T1000 (cell line): ENCODE data around the gene RALGPS1.
"Not testable (repeated sequence)": the region's sequence is repeated elsewhere in the genome, so short reads cannot be mapped to it uniquely, and the experiment has no call there.

ENCODE experiments used
- DNase-seq: peaks from one replicate; lab custom pipeline; 2025; ENCODE audit warnings: mixed read lengths; lab: John Stamatoyannopoulos, UW

RALGPS1 gene

GRCh38 chr9:127155314-127155960 lies 240.9 kb downstream of the RALGPS1 start:
- no peak for DNase-seq

DNA sequence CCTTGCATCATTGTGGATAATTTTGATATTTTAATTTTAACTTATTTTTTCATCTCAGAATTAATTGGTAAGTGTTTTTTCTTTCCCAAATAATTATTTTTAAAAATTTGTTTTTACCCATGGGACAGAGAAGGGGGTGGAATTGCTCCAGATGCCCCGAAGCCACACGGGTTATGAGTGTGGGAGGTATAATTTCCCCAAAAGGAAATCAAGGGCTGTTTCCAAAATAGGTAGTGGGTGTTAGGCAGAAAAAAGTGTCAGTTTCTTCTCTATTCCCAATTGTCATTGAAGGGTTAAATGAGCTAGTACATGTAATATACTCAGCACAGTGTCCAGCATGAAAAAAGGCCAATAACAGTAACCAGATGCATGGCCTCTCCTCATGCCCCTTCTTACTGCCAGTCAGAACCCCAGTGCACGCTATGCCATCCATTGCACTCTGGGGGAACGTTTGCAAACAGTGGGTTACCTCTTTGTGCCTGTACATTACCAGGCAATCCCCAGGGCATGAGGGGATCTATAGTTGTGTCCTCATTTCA lies 244.3 kb downstream of the RALGPS1 start:
- no peak for DNase-seq

DNA sequence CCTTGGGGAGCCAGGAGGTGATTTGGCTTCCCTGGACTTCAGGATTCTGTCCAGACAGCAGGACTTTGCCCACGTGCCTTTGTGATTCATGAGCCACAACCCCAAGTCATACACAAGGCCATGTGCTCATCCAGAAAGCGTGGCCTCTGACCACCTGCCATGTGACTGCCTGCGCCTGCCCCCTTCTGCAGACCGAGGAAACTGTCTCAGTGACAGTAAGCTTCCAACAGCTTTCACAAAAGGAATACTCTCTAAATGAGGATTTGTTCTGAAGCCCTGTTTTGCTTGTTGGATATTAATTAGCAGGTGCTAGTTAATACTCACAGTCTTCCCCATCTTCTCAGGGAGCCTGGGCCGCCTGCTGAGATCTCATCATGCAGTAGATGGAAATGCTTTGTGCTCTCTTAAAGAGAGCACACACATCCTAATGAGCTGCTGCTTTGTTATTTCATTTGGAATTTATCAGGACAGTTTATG lies 244.8 kb downstream of the RALGPS1 start:
- DNase-seq: no peak

GRCh38 chr9:127159949-127160610 lies 245.5 kb downstream of the RALGPS1 start:
- no peak for DNase-seq

- DNase-seq: no peak
These were observed 246.6 kb downstream of the RALGPS1 start for GRCh38 chr9:127161081-127161624.

- no peak for DNase-seq
These were observed 247.7 kb downstream of the RALGPS1 start for GRCh38 chr9:127162046-127162863.

DNA sequence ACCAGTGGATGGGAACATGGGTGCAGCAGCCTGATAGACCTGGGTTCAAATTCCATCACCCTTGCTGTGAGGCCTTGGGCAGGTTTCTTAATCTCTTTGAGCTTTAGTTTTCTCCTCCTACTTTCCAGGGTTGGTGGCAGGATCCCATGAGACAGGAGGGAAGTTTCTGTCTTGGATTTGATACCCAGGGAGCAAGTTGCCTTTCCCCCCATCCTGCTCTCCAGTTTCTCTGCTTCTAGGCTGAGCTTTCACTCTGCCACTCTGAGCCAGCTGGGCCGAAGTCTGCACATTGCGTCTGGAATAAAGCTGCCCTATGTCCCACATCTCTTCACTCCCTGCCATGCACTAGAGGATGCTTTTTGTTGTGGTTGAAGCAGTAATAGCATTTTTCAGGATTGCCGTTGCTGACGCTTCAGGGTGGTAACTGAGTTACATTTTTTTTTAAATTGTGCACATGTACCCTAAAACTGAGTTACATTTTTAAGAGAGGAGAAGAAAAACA lies 248.3 kb downstream of the RALGPS1 start:
- DNase-seq: no peak

DNA sequence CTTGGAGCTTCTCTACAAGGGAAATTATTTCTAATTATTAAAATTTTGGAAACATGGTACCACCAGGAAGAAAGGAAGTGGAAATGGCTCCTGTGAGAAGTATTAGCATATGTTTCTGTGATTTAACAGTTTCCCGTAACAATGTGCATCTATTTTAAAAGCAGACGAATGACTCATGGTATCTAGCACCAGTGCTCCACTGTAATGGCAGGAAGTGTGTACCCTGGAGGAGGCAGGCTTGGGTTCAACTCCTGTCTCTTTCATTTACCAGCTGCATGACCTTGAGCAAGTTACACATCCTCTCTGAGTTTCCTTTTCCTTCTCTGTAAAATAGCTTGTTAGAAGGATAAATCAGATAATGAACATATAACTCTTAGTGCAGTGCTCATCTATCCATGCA lies 248.8 kb downstream of the RALGPS1 start:
- no peak for DNase-seq

GRCh38 chr9:127165116-127165515 lies 250.5 kb downstream of the RALGPS1 start:
- no peak for DNase-seq

DNA sequence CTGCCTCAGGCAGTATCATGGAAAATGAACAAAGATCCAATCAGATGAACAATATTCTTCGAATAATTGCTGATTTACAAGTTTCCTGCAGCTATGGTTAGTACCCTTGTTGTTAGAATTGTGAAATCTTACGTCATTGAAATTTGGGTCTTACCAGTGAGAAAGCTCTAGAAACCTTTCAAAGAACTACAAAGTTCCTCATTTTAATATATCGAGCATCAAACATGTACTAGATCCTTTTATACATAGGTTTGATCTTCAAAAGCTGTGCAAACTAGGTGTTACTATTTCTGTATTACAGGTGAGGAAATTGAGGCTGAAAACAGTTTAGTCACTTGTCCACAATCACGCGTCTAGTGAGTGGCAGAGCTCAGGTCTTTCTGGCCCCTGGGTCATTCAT lies 251.5 kb downstream of the RALGPS1 start:
- DNase-seq: no peak

DNA sequence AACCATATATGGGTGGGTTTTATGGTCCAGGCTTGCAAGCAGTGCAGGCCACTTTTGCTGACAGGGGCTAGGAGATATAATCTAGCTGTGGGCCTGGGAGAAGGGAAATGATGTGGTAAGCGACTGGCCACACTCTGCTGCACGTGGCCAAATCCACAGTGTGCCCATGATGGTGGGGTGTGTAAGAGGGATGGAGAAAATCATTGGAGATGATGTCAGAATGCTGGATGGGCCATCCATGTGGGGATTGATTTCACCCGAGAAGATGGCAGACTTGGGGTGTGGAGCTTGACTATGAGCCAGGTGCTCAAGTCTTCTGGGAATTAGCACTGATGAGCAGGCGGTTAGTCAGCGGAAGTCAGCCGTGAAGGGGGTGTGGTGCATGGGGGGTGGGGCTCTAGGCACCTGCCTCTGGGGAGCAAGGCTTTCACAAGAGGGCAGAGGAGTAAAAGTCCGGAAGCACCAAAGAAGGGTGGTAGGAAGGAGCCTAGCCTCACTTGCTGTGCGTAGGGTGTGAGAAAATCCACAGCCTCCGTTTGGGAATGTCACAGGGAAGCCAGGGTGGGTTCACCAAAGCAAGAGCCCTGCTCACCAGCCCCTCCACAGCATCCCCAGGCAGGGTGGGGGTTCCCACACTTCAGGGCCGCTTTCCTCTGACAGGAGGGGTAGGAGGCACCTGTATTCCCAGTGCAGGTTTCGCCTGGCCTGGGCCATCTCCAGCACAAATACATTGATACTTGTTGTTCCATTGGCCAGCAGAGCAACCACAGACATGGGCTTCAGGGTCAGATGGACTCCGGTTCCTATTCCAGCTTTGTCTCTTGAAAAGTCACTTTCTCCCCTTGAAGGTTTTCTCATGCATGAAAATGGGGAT lies 252.3 kb downstream of the RALGPS1 start:
- DNase-seq: peak; percentile 39

- no peak for DNase-seq
These were observed 253.2 kb downstream of the RALGPS1 start for GRCh38 chr9:127167560-127168326.

GRCh38 chr9:127168756-127169574 lies 254.4 kb downstream of the RALGPS1 start:
- DNase-seq: no peak

DNA sequence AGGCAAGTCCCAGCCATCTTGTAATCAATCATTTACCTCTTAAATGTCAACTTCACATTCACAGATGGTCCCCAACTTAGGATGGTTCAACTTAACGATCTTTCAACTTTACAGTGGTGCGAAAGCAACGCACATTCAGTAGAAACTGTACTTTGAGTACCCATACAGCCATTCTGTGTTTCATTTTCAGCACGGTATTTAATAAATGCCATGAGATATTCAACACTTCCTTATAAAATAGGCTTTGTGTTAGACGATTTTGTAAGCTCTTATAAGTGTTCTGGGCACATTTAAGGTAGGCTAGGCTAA lies 254.9 kb downstream of the RALGPS1 start:
- DNase-seq: no peak

DNA sequence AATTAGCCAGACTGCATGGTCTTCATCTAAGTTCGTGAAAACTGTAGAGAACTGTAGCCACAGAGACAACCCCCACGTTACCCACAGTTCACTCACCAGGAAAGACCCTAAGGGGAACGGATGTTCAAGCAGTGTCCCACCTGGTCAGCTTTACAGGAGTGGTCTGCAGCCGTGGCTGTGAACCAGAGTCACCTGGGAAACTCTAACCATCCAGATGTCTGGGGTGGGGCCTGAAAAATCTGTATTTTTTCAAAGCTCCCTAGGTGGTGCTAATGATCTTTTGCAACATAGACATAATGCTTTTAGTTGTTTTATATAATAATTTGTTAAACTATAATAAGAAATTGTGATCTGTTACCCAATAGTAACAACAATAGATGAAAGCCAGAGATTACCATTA lies 255.5 kb downstream of the RALGPS1 start:
- no peak for DNase-seq

- DNase-seq: no peak
These were observed 256.1 kb downstream of the RALGPS1 start for GRCh38 chr9:127170652-127171051.

DNA sequence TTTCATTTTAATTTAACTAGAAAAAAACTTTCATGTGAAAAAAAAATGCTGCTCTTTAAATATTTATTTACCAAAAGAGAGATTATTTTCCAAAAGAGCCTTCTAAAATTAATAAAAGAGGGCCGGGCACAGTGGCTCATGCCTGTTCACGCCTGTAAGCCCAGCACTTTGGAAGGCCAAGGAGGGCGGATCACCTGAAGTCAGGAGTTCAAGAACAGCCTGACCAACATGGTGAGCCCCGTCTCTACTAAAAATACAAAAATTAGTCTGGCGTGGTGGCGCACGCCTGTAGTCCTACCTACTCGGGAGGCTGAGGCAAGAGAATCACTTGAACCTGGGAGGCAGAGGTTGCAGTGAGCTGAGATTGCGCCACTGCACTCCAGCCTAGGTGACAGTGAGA lies 256.8 kb downstream of the RALGPS1 start:
- DNase-seq: not testable (repeated sequence)

- DNase-seq: no peak
These were observed 257.6 kb downstream of the RALGPS1 start for GRCh38 chr9:127172066-127172707.

DNA sequence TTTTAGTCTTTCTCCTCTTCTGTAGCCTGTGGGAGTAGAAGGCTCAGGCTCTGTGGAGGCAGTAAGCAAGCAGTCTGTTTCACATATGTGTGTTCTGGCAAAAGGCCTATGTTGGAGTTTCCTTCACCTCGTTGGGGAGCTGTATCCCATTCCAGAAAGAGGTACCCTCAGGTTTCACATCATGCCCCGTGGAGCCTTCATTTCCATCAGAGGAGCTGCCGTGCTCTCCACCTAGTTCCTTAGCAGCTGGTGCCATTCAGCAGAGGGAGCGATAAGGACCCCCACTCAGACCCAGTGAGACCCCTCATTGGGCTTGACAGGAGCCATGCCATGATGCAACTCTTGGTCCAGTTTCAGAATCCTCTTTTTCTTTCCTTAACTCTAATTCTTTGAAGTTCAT lies 258.5 kb downstream of the RALGPS1 start:
- DNase-seq: no peak
